Panc1 (cell line): ENCODE measurements around the gene UBD. TPM values are rescaled to one million over a fixed set of nuclear protein-coding genes. Genes with fewer than 3 reads are reported as not detected.

Source experiments
- ATAC-seq: fragments of 200-7000 bp; cut with Tn5 transposase; 2 replicates; pipeline ENCODE4 v1.9.1; 2020; ENCODE audit warnings: mild to moderate bottlenecking, moderate library complexity
- BruUV-seq: library from RNA; stranded (reverse); fragments of 400-500 nt; replicated peaks from 2 replicates; lab custom pipeline; 2021; lab: Mats Ljungman, UMichigan
- CTCF ChIA-PET: fragments of 300-600 bp; sonication (Branson Sonifier 250); formaldehyde crosslinking; loops from one replicate; lab custom pipeline; 2022; ENCODE audit warnings: antibody characterized with exemption; lab: Charles Lee
- POLR2A ChIA-PET: fragments of 300-600 bp; sonication (Branson Sonifier 250); formaldehyde crosslinking; loops from one replicate; lab custom pipeline; 2022; ENCODE audit warnings: antibody characterized with exemption; lab: Charles Lee
- DNase-seq: peaks from one replicate; pipeline ENCODE4 v3.0.0-alpha.2; 2010; ENCODE audit warnings: low read depth, low spot score
- H3K27ac ChIP-seq: 2 replicates; pipeline ENCODE4 v1.5.1; 2011; ENCODE audit warnings: mild to moderate bottlenecking, low read length, inconsistent platforms
- H3K27me3 ChIP-seq: fragments of 200-500 bp; sonication (Bioruptor generic); 2 replicates; pipeline ENCODE4 v1.6.0; 2014; ENCODE audit warnings: low read length, inconsistent platforms; ENCODE audit not compliant: control insufficient read depth, insufficient read depth
- H3K36me3 ChIP-seq: fragments of 200-500 bp; sonication (Bioruptor generic); 2 replicates; pipeline ENCODE4 v1.5.1; 2014; ENCODE audit warnings: inconsistent platforms, mild to moderate bottlenecking, low read length, moderate library complexity; ENCODE audit not compliant: control insufficient read depth, insufficient read depth
- H3K4me1 ChIP-seq: 2 replicates; pipeline ENCODE4 v1.5.1; 2011; ENCODE audit warnings: inconsistent platforms, mild to moderate bottlenecking, low read length, moderate library complexity; ENCODE audit not compliant: control insufficient read depth, insufficient read depth
- H3K4me3 ChIP-seq, 2 experiments: 2 replicates each; pipeline ENCODE4 v1.5.1; 2011 to 2012; ENCODE audit warnings: low read depth in 2 of 2, low read length in 2 of 2, mild to moderate bottlenecking in 2 of 2, inconsistent platforms in 1 of 2, moderate library complexity in 1 of 2
- H3K9me3 ChIP-seq: fragments of 200-500 bp; sonication (Bioruptor generic); 2 replicates; pipeline ENCODE4 v1.5.1; 2014; ENCODE audit warnings: low read depth, mild to moderate bottlenecking, inconsistent platforms, low read length, moderate library complexity; ENCODE audit not compliant: control insufficient read depth, insufficient read depth
- POLR2AphosphoS5 ChIP-seq: IDR thresholded peaks from 2 replicates; pipeline ENCODE4 v1.6.1; 2012; ENCODE audit warnings: mild to moderate bottlenecking, low read depth, low read length, moderate library complexity
- SIN3A ChIP-seq: IDR thresholded peaks from 2 replicates; pipeline ENCODE4 v1.6.1; 2012; ENCODE audit warnings: low read depth, mild to moderate bottlenecking, low read length, moderate library complexity, borderline replicate concordance; ENCODE audit not compliant: insufficient read depth
- TCF7L2 ChIP-seq: IDR thresholded peaks from 2 replicates; pipeline ENCODE4 v1.6.1; 2011; ENCODE audit warnings: mild to moderate bottlenecking, low read depth, low read length, inconsistent platforms
- in situ Hi-C: cut with HindIII; loops from 2 replicates; pipeline ENCODE4 v1.10.0; 2016; ENCODE audit warnings: low sequenced_read_pairs, low pct_unique_long_range_greater_than_20kb
- intact Hi-C: fragments of 100-400 bp; cut with micrococcal nuclease; formaldehyde crosslinking; loops from one replicate; pipeline ENCODE4 v1.10.0; 2022; ENCODE audit not compliant: unreplicated experiment
- total RNA-seq: library from RNA; stranded (reverse); gene quantifications from one replicate; pipeline ENCODE4 v1.2.1, GENCODE V29; 2021; ENCODE audit not compliant: unreplicated experiment
- TF ChIP-seq, protein P1 (sequence below), 2 experiments: IDR thresholded peaks; 2 replicates each; pipeline ENCODE4 v1.6.1; 2011 to 2012; ENCODE audit warnings: low read depth in 2 of 2, control low read depth in 1 of 2, low read length in 1 of 2, mild to moderate bottlenecking in 1 of 2, moderate library complexity in 1 of 2; ENCODE audit not compliant: insufficient read depth in 1 of 2
- TF ChIP-seq, protein P2 (sequence below): fragments of 450-650 bp; IDR thresholded peaks from 2 replicates; pipeline ENCODE4 v1.5.1; 2017; ENCODE audit warnings: mild to moderate bottlenecking

UBD gene
- total RNA-seq, 1 experiment from 2014 or later = 0.54 TPM

DNA sequence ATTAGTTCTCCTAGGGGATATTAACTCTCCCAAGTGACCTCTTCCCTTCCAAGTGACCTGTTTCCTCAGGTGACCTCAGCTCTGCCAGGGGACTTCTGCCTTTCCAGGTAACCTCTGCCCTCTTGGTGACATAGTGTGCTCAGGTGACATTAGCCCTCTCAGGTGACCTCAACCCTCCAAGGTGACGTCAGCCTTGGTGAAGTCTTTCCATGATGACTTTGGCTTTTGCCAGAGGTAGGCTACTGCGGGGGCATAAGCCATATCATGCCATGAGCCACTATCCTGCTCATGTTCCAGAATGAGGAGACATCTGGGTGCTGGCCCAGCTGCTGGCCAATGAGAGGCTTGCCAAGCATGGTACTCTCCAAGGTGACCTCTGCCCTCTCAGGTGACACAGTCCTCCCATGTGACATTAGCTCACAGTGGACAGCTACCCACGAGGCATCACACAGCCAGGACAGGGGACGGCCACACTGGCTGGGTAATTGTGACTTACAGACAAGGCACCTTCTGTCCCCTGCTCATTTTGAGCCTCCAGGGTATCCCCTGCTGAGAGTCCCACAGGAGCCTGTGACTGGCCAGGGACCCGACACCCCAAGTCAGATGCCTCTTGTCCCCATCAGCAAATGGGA lies 31.1 kb downstream of the UBD start:
- ChIA-PET CTCF (no interaction called here), POLR2A (no interaction called here)
- H3K27me3 ChIP-seq = no peaks in the 10 kb centered on the region
- intact Hi-C loops = no loop called here
- no peak for TF ChIP-seq TCF7L2
- TF ChIP-seq, protein P1, sequence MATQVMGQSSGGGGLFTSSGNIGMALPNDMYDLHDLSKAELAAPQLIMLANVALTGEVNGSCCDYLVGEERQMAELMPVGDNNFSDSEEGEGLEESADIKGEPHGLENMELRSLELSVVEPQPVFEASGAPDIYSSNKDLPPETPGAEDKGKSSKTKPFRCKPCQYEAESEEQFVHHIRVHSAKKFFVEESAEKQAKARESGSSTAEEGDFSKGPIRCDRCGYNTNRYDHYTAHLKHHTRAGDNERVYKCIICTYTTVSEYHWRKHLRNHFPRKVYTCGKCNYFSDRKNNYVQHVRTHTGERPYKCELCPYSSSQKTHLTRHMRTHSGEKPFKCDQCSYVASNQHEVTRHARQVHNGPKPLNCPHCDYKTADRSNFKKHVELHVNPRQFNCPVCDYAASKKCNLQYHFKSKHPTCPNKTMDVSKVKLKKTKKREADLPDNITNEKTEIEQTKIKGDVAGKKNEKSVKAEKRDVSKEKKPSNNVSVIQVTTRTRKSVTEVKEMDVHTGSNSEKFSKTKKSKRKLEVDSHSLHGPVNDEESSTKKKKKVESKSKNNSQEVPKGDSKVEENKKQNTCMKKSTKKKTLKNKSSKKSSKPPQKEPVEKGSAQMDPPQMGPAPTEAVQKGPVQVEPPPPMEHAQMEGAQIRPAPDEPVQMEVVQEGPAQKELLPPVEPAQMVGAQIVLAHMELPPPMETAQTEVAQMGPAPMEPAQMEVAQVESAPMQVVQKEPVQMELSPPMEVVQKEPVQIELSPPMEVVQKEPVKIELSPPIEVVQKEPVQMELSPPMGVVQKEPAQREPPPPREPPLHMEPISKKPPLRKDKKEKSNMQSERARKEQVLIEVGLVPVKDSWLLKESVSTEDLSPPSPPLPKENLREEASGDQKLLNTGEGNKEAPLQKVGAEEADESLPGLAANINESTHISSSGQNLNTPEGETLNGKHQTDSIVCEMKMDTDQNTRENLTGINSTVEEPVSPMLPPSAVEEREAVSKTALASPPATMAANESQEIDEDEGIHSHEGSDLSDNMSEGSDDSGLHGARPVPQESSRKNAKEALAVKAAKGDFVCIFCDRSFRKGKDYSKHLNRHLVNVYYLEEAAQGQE (IDR thresholded peaks at IDR 0.05; ENCODE audit: insufficient read depth in 1 of 2, low read depth in 2 of 2, low read length in 1 of 2) = no peak
- no peak for TF ChIP-seq SIN3A
- TF ChIP-seq POLR2AphosphoS5 = no peak
- TF ChIP-seq, protein P2, sequence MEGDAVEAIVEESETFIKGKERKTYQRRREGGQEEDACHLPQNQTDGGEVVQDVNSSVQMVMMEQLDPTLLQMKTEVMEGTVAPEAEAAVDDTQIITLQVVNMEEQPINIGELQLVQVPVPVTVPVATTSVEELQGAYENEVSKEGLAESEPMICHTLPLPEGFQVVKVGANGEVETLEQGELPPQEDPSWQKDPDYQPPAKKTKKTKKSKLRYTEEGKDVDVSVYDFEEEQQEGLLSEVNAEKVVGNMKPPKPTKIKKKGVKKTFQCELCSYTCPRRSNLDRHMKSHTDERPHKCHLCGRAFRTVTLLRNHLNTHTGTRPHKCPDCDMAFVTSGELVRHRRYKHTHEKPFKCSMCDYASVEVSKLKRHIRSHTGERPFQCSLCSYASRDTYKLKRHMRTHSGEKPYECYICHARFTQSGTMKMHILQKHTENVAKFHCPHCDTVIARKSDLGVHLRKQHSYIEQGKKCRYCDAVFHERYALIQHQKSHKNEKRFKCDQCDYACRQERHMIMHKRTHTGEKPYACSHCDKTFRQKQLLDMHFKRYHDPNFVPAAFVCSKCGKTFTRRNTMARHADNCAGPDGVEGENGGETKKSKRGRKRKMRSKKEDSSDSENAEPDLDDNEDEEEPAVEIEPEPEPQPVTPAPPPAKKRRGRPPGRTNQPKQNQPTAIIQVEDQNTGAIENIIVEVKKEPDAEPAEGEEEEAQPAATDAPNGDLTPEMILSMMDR = no peak
- no peak overlapping the region for H3K4me3 ChIP-seq
- no peaks in the 10 kb centered on the region for H3K9me3 ChIP-seq
- no TSS peak for BruUV-seq
- ATAC-seq = no peak
- no peak for DNase-seq
- H3K4me1 ChIP-seq = no peaks in the 10 kb centered on the region
- H3K36me3 ChIP-seq = no peaks in the 10 kb centered on the region
- in situ Hi-C loops = no loop called here
- H3K27ac ChIP-seq = no peak overlapping the region

DNA sequence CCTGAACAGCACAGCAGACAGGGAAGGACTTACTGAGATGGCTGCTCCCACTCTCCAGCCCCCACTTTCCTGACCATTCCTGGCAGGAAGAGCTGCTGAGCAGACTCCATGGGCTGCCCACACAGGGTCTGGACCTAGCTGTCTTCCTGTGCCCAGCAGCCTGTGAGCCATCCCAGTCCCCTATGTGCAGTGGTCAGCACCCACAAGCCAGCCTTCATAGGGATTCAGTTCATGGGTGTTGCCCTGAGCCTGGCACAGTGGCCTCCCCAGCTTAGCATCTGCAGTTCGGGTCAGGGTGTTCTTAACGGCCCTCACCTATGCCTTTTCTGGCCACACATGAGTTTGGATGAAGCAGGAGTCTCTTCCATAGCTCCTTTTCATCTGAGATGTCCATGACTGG lies 32.0 kb downstream of the UBD start:
- no TSS peak for BruUV-seq
- no peak overlapping the region for H3K4me3 ChIP-seq
- no peaks in the 10 kb centered on the region for H3K27me3 ChIP-seq
- ChIA-PET POLR2A (no interaction called here), CTCF (no interaction called here)
- no peak for DNase-seq
- intact Hi-C loops = no loop called here
- no peaks in the 10 kb centered on the region for H3K9me3 ChIP-seq
- in situ Hi-C loops = no loop called here
- no peaks in the 10 kb centered on the region; the same call in 1 of the 2 replicates for H3K36me3 ChIP-seq
- H3K4me1 ChIP-seq = no peaks in the 10 kb centered on the region
- no peak overlapping the region for H3K27ac ChIP-seq
- no peak for ATAC-seq
- TF ChIP-seq, protein P2 = no peak
- TF ChIP-seq, protein P1 (IDR thresholded peaks at IDR 0.05; ENCODE audit: insufficient read depth in 1 of 2, low read depth in 2 of 2, low read length in 1 of 2) = no peak
- no peak for TF ChIP-seq SIN3A
- no peak for TF ChIP-seq TCF7L2
- no peak for TF ChIP-seq POLR2AphosphoS5
